Hepatocyte (in vitro differentiated cells): ENCODE measurements around the gene GLRA3.

ENCODE experiments used
- EZH2 ChIP-seq: fragments of 200-600 bp; sonication (generic); IDR thresholded peaks from 2 replicates; pipeline ENCODE4 v1.6.1; 2016; ENCODE audit warnings: antibody characterized with exemption, mild to moderate bottlenecking, borderline replicate concordance
- TF ChIP-seq, protein P1 (sequence below): fragments of 200-600 bp; sonication (generic); IDR thresholded peaks from 2 replicates; pipeline ENCODE4 v1.5.1; 2016; ENCODE audit warnings: antibody characterized with exemption, mild to moderate bottlenecking; ENCODE audit not compliant: poor library complexity

- TF ChIP-seq, protein P1, sequence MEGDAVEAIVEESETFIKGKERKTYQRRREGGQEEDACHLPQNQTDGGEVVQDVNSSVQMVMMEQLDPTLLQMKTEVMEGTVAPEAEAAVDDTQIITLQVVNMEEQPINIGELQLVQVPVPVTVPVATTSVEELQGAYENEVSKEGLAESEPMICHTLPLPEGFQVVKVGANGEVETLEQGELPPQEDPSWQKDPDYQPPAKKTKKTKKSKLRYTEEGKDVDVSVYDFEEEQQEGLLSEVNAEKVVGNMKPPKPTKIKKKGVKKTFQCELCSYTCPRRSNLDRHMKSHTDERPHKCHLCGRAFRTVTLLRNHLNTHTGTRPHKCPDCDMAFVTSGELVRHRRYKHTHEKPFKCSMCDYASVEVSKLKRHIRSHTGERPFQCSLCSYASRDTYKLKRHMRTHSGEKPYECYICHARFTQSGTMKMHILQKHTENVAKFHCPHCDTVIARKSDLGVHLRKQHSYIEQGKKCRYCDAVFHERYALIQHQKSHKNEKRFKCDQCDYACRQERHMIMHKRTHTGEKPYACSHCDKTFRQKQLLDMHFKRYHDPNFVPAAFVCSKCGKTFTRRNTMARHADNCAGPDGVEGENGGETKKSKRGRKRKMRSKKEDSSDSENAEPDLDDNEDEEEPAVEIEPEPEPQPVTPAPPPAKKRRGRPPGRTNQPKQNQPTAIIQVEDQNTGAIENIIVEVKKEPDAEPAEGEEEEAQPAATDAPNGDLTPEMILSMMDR, result no peak
- TF ChIP-seq EZH2, result no peak
These were observed 42.4 kb upstream of the GLRA3 start for GRCh38 chr4:174871407-174871806.
